NB4 (cell line): ENCODE measurements around the gene RAB25.

ENCODE experiments used
- MYC ChIP-seq: IDR thresholded peaks from 2 replicates; pipeline ENCODE4 v1.6.1; 2011; ENCODE audit warnings: low read depth, low read length
- POLR2A ChIP-seq: IDR thresholded peaks from 2 replicates; pipeline ENCODE4 v1.6.1; 2011; ENCODE audit warnings: mild to moderate bottlenecking; ENCODE audit not compliant: insufficient read length; ENCODE audit errors: extremely low read depth
- TF ChIP-seq, protein P1 (sequence below): IDR thresholded peaks from one replicate; pipeline ENCODE4 v1.5.1; 2012; ENCODE audit warnings: low read depth, low read length
- TF ChIP-seq, protein P2 (sequence below): IDR thresholded peaks from 2 replicates; pipeline ENCODE4 v1.6.1; 2011; ENCODE audit warnings: low read depth, low read length

DNA sequence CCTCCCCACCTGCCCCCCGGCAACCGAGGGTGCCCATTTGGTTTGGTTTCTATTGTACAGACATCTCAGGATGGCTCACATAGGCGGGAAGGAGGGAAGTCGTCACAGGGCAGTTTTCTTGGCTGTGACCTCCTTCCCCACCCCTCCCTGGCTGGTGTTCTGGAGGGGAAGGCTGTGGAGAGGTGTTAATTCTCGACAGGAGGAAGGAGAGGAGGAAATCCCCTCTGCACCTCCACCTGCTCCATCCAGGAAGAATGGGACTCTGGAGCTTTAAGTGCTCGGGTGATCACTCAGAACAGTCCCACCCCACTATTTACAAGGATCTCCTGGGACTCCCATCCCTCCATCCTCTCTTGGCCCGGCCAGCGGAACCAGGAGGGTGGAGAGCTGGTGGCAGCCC lies 13.7 kb downstream of the RAB25 start:
- TF ChIP-seq, protein P1, sequence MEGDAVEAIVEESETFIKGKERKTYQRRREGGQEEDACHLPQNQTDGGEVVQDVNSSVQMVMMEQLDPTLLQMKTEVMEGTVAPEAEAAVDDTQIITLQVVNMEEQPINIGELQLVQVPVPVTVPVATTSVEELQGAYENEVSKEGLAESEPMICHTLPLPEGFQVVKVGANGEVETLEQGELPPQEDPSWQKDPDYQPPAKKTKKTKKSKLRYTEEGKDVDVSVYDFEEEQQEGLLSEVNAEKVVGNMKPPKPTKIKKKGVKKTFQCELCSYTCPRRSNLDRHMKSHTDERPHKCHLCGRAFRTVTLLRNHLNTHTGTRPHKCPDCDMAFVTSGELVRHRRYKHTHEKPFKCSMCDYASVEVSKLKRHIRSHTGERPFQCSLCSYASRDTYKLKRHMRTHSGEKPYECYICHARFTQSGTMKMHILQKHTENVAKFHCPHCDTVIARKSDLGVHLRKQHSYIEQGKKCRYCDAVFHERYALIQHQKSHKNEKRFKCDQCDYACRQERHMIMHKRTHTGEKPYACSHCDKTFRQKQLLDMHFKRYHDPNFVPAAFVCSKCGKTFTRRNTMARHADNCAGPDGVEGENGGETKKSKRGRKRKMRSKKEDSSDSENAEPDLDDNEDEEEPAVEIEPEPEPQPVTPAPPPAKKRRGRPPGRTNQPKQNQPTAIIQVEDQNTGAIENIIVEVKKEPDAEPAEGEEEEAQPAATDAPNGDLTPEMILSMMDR, result no peak
- TF ChIP-seq POLR2A, result no peak
- TF ChIP-seq MYC, result no peak
- TF ChIP-seq, protein P2, sequence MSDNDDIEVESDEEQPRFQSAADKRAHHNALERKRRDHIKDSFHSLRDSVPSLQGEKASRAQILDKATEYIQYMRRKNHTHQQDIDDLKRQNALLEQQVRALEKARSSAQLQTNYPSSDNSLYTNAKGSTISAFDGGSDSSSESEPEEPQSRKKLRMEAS, result no peak
